AG09319 (cell line): ENCODE measurements around the gene PDE9A.

ENCODE experiments used
- DNase-seq: peaks from one replicate; pipeline ENCODE4 v3.0.0-alpha.2; 2010; ENCODE audit warnings: low read depth; ENCODE audit errors: extremely low read depth
- TF ChIP-seq, protein P1 (sequence below): IDR thresholded peaks from 2 replicates; pipeline ENCODE4 v1.5.1; 2011; ENCODE audit warnings: low read depth, mild to moderate bottlenecking, inconsistent platforms, low read length, moderate library complexity

Gene PDE9A

DNA sequence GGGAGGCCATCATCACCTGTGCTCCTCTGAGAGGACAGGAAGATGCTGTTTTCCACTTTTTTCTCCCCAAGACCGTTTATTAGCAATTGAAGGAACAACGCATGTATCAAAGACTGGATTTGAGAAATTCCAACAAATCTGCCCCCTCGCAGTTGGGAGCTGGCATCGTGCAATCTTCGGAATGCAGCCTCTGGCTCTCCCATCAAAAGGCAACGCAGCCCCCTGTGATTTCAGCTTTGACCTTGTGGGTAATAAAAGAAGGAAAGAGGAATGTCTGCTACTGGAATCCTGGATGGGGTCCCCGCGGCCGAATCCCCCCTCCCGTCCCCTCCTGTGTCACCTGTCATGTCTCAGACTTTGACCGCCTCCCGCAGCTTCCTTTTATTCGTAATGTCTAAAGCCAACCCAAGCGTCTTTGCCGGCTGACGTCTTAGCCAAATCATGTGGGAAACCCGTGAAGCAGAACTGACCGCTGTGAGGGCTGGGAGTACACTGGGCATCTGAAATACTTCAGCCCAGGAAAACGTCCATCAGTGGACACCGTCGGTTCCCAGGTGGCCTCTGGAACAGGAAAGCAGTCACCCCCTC lies 124.4 kb downstream of the PDE9A start:
- DNase-seq: no peak
- TF ChIP-seq, protein P1, sequence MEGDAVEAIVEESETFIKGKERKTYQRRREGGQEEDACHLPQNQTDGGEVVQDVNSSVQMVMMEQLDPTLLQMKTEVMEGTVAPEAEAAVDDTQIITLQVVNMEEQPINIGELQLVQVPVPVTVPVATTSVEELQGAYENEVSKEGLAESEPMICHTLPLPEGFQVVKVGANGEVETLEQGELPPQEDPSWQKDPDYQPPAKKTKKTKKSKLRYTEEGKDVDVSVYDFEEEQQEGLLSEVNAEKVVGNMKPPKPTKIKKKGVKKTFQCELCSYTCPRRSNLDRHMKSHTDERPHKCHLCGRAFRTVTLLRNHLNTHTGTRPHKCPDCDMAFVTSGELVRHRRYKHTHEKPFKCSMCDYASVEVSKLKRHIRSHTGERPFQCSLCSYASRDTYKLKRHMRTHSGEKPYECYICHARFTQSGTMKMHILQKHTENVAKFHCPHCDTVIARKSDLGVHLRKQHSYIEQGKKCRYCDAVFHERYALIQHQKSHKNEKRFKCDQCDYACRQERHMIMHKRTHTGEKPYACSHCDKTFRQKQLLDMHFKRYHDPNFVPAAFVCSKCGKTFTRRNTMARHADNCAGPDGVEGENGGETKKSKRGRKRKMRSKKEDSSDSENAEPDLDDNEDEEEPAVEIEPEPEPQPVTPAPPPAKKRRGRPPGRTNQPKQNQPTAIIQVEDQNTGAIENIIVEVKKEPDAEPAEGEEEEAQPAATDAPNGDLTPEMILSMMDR: no peak

DNA sequence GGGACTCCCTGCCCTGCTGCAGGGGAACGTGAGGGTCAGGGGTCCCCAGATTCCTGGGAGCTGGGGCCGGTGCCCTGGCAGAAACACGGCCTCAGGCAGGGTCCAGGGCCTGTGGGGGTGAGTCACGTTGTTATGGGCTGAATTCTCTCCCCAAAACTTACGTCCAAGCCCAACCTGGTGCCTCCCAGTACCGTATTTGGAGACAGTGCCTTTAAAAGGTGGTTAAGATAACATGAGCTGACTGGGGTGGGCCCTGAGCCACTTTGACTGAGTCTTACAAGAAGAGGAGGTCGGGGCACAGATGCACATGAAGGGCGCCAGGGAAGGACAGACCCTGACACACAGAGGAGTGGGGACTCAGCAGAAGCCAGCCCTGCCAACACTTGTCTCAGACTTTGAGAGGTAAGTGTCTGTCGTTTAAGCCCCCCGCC lies 126.0 kb downstream of the PDE9A start:
- DNase-seq: no peak
- TF ChIP-seq, protein P1: no peak

- TF ChIP-seq, protein P1: no peak
- no peak for DNase-seq
Measured at GRCh38 chr21:42780617-42781016, 127.2 kb downstream of the PDE9A start.

DNA sequence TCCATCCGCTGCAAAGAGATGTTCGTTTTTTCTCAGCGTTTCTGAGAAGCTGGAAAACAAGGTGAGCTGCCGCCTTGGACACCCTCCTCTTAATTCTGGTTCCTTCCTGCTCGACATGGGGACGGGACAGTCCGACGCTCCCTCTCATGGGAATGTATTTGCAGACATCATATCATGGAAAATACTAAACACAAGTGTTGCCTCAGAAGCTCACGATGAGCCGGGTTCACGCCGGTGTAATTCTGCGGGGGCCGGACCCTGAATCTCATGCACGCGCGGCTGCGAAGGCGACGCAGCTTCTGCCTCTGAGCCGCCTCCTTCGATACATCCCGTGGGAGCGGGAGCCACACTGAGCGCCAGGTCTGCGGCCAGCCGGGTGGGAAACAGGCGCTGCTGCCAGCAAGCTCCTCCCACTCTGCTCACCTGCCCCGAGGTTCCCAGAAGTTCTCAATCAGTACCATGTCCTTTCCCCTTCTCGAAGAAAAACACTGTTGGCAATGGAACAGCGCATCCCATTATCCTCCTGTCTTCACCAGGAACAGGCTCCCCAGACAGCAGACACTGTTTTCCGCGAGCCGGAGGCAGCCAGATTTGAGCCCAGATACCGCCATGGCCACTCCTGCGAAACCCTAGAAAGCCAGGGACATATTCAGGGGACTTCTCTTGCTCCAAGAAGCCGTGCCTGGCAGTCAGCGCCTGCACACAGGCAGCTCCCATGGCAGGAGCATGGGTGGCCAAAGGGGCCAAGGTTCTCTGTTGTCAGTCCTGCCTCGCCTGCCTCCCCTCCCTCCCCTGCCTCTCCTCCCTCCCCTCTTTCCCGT lies 127.9 kb downstream of the PDE9A start:
- TF ChIP-seq, protein P1: no peak
- no peak for DNase-seq

DNA sequence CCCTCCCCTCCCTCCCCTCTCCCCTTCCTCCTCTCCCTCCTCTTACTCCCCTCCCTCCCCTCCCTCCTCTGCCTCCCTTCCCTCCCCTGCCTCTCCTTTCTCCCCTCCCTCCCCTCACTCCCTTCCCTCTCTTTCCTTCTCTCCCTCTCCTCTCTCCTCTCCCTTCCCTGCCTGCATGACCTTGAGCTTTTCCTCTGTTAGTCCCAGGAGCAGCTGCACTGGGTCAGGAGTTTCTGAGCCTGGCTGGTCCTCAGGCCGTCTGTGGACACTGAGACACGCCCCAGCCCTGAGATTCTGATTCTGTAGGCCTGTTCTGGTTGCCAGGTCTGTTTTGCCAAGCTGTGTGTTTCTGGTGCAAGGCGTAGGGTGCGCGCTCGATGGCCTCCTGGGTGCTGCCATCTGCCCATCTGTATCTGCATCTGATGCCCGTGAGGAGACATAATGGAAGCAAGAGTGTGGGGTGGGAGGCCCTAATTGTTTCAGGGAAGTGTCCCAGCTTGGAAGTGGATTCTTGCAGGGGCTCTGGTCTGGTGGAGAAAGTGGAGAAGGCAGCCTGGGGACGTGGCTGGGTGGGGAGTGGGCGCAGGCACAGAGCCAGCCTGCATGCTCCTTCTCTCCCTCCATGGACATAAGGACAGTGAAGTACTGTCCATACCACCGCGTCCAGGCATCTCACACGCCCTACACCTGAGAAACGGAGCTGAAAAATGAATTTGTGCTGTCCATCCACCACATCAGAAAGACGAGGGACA lies 128.7 kb downstream of the PDE9A start:
- DNase-seq: no peak
- TF ChIP-seq, protein P1: no peak

DNA sequence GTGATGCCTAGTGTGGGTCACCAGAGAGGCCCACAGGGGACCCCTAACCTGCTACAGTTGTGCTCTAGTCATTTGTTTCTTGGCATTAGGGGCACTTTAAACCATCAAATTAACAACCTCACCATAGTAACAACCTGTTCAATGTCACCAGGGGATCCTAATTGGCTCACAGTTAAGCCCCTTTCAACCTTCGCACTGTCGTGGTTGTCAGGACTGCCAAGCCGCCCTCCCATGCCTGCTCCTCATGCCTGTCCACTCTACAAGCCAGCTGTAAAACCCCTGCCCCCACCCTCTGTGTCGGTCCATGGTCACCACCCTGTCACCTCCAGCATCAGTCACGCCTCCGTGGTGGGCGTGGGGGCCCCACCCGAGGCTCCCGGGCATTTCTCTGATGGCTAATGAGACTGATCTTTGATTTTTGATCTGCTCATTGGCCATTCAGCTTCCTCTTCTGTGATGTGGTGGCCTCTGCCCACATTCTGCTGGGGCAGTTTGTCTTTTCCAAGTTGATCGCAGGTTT lies 129.4 kb downstream of the PDE9A start:
- TF ChIP-seq, protein P1: no peak
- no peak for DNase-seq

DNA sequence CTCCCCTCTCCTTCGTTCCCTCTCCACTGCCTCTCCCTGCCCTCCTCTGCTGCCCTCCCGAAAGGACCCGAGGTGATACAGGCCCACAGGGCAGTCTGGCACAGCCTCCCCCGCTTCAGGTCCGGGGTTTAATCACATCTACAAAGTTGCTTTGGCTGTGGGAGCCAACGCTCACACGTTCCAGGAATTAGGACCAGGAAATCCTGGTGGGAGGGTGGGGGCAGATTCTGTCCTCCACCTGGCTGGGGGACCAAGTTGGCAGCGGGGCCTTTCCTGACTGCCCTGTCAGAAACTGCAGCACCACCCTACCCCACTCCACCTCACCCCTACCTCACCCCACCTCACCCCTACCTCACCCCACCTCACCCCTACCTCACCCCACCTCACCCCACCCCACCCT lies 130.9 kb downstream of the PDE9A start:
- TF ChIP-seq, protein P1: no peak

More for the DNA sequence above, 130.9 kb downstream of the PDE9A start:
- DNase-seq: no peak
